Endodermal cell (in vitro differentiated cells): Measurements from ENCODE around the gene ASGR2. TPM values are rescaled to one million over a fixed set of nuclear protein-coding genes. Genes with fewer than 3 reads are reported as not detected.

Source experiments
- DNase-seq: peaks from one replicate; pipeline ENCODE4 v3.0.0-alpha.2; 2017
- H3K27ac ChIP-seq: 2 replicates; pipeline ENCODE4 v1.5.1; 2013; ENCODE audit warnings: mild to moderate bottlenecking, low read depth, low read length, moderate library complexity
- H3K27me3 ChIP-seq: 2 replicates; pipeline ENCODE4 v1.6.1; 2013; ENCODE audit warnings: mild to moderate bottlenecking, low read length, moderate library complexity; ENCODE audit not compliant: insufficient read depth, control insufficient read depth, poor library complexity, severe bottlenecking
- H3K36me3 ChIP-seq: 2 replicates; pipeline ENCODE4 v1.7.0; 2013; ENCODE audit warnings: mild to moderate bottlenecking, low read length, moderate library complexity; ENCODE audit not compliant: control insufficient read depth, insufficient read depth
- H3K4me1 ChIP-seq: one replicate; pipeline ENCODE4 v1.7.0; 2013; ENCODE audit warnings: low read length; ENCODE audit not compliant: control insufficient read depth, insufficient read depth
- H3K4me3 ChIP-seq: 2 replicates; pipeline ENCODE4 v1.5.1; 2013; ENCODE audit warnings: mild to moderate bottlenecking, low read length, moderate library complexity
- H3K9ac ChIP-seq: 2 replicates; pipeline ENCODE4 v1.6.1; 2013; ENCODE audit warnings: mild to moderate bottlenecking, low read length, moderate library complexity; ENCODE audit not compliant: poor library complexity, severe bottlenecking; ENCODE audit errors: extremely low read depth
- H3K9me3 ChIP-seq: 2 replicates; pipeline ENCODE4 v1.6.1; 2013; ENCODE audit warnings: mild to moderate bottlenecking, low read length, moderate library complexity; ENCODE audit not compliant: control insufficient read depth
- H3K27ac Mint-ChIP-seq: 2 replicates; pipeline ENCODE4 v1.8.0; 2020; ENCODE audit warnings: mixed read lengths
- H3K27me3 Mint-ChIP-seq: 2 replicates; pipeline ENCODE4 v1.8.0; 2021; ENCODE audit warnings: mild to moderate bottlenecking, mixed read lengths; ENCODE audit not compliant: insufficient read depth
- H3K36me3 Mint-ChIP-seq: 2 replicates; pipeline ENCODE4 v1.8.0; 2020; ENCODE audit warnings: low read depth, mixed read lengths
- H3K4me1 Mint-ChIP-seq: 2 replicates; pipeline ENCODE4 v1.8.0; 2020; ENCODE audit warnings: mixed read lengths
- H3K4me3 Mint-ChIP-seq: 2 replicates; pipeline ENCODE4 v1.8.0; 2020; ENCODE audit warnings: mild to moderate bottlenecking, moderate library complexity, mixed read lengths
- H3K9me3 Mint-ChIP-seq: 2 replicates; pipeline ENCODE4 v1.8.0; 2020; ENCODE audit warnings: mild to moderate bottlenecking, mixed read lengths
- WGBS, 2 experiments: methylation state at CpG; one replicate each; pipeline versions ENCODE4 v1.1.5 to v1.1.7; 2013; ENCODE audit warnings: missing lambda C conversion rate in 2 of 2, mixed read lengths in 1 of 2; ENCODE audit not compliant: insufficient coverage in 1 of 2, insufficient read length in 1 of 2; 5-methylcytosine and 5-hydroxymethylcytosine counted together
- total RNA-seq, 2 donors: library from RNA; stranded (reverse); fragmentation: NEBNext Ultra II Directional in 1 of 2; extraction: Animal tissue kit (Norgen Biotek cat#: 25700) in 1 of 2; gene quantifications; 2 replicates in 1 of 2; 3 replicates in 1 of 2; pipeline ENCODE4 v1.2.1, GENCODE V29; 2021
- TF ChIP-seq, protein P1 (sequence below): fragments of 200-600 bp; sonication (generic); conservative IDR thresholded peaks from 2 replicates; pipeline ENCODE4 v1.5.0; 2021; ENCODE audit warnings: antibody characterized with exemption, mild to moderate bottlenecking

The ASGR2 gene
- total RNA-seq, 2 donors from 2014 or later: 0.44 TPM; not detected in 1

DNA sequence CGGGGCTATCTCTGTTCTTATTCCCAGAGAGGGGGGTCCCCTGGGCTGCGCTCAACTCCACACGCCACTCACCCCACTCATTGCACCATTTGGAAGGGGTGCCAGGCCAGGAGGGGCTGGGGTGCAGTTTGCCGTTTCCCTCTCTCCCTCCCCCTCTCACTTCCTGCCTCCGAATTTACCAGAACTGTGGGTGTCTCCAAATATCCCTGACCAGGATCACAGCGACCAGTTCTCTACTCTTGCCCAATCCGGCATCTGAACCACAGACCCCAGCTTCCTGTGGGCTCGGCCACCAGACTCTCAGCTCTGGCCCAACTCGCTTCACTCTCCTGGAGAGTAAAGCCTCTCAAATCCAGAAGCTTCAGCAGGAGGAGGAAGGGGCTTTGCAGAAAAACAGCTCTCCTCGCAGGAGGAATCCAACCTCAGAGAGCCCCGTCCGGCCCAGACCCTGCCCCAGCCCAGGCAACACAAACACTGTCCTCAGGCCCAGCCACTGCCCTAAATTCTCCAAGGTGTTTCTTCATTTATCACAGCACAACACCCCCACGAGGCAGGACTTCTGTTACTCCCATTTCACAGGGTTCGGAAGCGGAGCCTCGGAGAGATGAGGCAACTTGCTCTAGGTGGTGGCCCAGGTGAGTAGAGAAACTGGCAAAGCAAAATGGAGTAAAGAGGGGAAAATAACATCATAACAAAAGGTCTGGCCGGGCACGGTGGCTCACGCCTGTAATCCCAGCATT lies 423 bp upstream of the ASGR2 start:
- Mint-ChIP-seq H3K36me3 (no peaks in the 10 kb centered on the region), H3K27me3 (no peaks in the 10 kb centered on the region), H3K4me1 (peaks cover 10% of the 10 kb centered on the region), H3K4me3 (no peak overlapping the region), H3K9me3 (no peaks in the 10 kb centered on the region), H3K27ac (peak overlapping the region; percentile 74)
- Histone ChIP-seq H3K27ac (no peak overlapping the region), H3K27me3 (no peaks in the 10 kb centered on the region), H3K9me3 (no peaks in the 10 kb centered on the region), H3K4me3 (no peak overlapping the region), H3K9ac (no peak overlapping the region), H3K4me1 (no peaks in the 10 kb centered on the region), H3K36me3 (no peaks in the 10 kb centered on the region)
- 84 to 85% methylated on average over 9 to 18 of the region's 19 CpGs for WGBS, 2 experiments
- DNase-seq: no peak
- TF ChIP-seq, protein P1, sequence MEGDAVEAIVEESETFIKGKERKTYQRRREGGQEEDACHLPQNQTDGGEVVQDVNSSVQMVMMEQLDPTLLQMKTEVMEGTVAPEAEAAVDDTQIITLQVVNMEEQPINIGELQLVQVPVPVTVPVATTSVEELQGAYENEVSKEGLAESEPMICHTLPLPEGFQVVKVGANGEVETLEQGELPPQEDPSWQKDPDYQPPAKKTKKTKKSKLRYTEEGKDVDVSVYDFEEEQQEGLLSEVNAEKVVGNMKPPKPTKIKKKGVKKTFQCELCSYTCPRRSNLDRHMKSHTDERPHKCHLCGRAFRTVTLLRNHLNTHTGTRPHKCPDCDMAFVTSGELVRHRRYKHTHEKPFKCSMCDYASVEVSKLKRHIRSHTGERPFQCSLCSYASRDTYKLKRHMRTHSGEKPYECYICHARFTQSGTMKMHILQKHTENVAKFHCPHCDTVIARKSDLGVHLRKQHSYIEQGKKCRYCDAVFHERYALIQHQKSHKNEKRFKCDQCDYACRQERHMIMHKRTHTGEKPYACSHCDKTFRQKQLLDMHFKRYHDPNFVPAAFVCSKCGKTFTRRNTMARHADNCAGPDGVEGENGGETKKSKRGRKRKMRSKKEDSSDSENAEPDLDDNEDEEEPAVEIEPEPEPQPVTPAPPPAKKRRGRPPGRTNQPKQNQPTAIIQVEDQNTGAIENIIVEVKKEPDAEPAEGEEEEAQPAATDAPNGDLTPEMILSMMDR: no peak

DNA sequence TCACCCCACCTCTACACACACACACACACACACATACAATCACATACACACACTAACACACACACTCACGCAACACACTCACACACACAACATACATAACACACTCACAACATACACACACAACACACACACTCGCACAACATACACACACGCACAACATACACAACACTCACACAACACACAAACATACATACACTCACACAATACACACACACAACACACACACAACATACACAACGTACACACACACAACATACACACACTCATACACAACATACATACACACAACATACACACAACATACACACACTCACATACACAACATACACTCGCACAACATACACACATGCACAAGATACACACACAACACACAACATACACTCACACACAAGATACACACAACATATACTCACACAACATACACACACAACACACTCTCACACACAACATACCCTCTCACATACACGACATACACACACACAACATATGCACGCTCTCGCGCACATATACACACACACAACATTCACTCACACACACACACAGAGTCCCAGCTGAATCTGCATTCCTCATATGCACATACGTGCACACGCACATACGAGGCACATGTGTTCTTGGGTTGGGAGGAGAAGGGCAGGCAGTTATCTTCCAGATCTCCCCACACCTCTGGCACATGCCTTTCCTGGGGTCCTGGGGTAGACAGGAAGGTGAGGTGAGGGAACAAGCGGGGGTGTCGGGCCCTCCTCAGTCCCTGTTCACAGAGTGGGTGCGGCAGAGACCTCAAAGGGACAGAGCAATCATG lies 1.1 kb downstream of the ASGR2 start:
- Mint-ChIP-seq H3K4me1 (peaks cover 18% of the 10 kb centered on the region), H3K4me3 (no peak overlapping the region), H3K27me3 (no peaks in the 10 kb centered on the region), H3K27ac (no peak overlapping the region), H3K9me3 (no peaks in the 10 kb centered on the region), H3K36me3 (no peaks in the 10 kb centered on the region)
- TF ChIP-seq, protein P1: no peak
- H3K9ac ChIP-seq: no peak overlapping the region
- no peaks in the 10 kb centered on the region for H3K4me1 ChIP-seq
- H3K27ac ChIP-seq: no peak overlapping the region
- WGBS, 2 experiments: 91 to 93% methylated on average over 8 to 15 of the region's 15 CpGs
- H3K4me3 ChIP-seq: no peak overlapping the region
- no peaks in the 10 kb centered on the region for H3K9me3 ChIP-seq
- H3K36me3 ChIP-seq: no peaks in the 10 kb centered on the region
- no peaks in the 10 kb centered on the region for H3K27me3 ChIP-seq
- no peak for DNase-seq

DNA sequence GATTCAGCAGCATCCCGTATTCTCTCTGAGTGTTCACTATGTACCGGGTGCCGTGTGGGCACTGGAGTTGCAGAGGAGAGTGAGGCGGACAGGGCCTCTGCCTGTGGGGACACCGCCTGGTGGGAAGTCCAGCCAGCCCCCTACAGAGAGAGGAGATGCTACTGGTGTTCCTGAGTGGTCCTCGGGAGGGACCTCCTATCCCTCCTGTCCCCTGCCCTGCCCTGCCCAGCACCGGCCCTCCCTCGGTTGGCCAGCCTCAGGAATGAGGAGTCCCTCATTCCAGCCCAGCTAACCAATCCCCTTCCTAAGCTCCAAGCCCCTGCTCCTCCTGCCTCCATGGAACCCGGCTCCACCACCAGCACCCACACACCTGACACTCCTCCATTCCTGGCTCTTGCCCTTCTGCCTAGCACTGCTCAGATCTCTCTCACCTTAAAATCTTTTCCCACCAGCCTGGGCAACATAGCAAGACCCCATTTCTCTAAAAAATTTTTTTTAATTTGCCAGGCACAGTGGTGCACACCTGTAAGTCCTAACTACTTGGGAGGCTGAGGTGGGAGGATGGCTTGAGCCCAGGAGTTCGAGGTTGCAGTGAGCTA lies 2.0 kb downstream of the ASGR2 start:
- H3K9ac ChIP-seq: no peak overlapping the region
- no peaks in the 10 kb centered on the region for H3K27me3 ChIP-seq
- Mint-ChIP-seq H3K4me1 (peaks cover 18% of the 10 kb centered on the region), H3K27ac (no peak overlapping the region), H3K27me3 (no peaks in the 10 kb centered on the region), H3K36me3 (no peaks in the 10 kb centered on the region), H3K4me3 (no peak overlapping the region), H3K9me3 (no peaks in the 10 kb centered on the region)
- H3K4me3 ChIP-seq: no peak overlapping the region
- H3K36me3 ChIP-seq: no peaks in the 10 kb centered on the region
- WGBS, 2 experiments: 85 to 96% methylated on average over 4 to 10 of the region's 10 CpGs
- no peaks in the 10 kb centered on the region for H3K4me1 ChIP-seq
- no peak overlapping the region for H3K27ac ChIP-seq
- TF ChIP-seq, protein P1: no peak
- no peak for DNase-seq
- no peaks in the 10 kb centered on the region for H3K9me3 ChIP-seq
